ENCODE measurements around the gene CACYBP. TPM values are rescaled to one million over a fixed set of nuclear protein-coding genes. Genes with fewer than 3 reads are reported as not detected.

The CACYBP gene
- total and polyA plus RNA-seq, 2 experiments from 2014 or later, result 209 to 453 TPM

- Mint-ChIP-seq H3K27me3 (ENCODE audit: insufficient read depth, low read depth, poor library complexity) (peaks cover 2% of the 10 kb centered on the region), H3K4me3 (no peak overlapping the region), H3K27ac (no peak overlapping the region), H3K36me3 (ENCODE audit: low read depth) (peaks cover 58% of the 10 kb centered on the region), H3K4me1 (no peaks in the 10 kb centered on the region), H3K9me3 (no peaks in the 10 kb centered on the region)
- Histone ChIP-seq H3K9me2 (ENCODE audit: insufficient read depth) (no peaks in the 10 kb centered on the region), H3K4me3 (no peak overlapping the region), H3K36me3 (ENCODE audit: insufficient read depth) (peaks cover 62% of the 10 kb centered on the region), H3K4me1 (ENCODE audit: insufficient read depth) (no peaks in the 10 kb centered on the region), H3K27ac (ENCODE audit: low read depth) (no peak overlapping the region), H3K4me2 (no peak overlapping the region), H3K79me2 (replicated peaks; ENCODE audit: insufficient read depth) (peaks cover 12% of the 10 kb centered on the region), H4K20me1 (replicated peaks; ENCODE audit: insufficient read depth) (peaks cover 22% of the 10 kb centered on the region), H3F3A (replicated peaks; ENCODE audit: low read depth) (0 out of 2 replicates have a peak, but pooled peaks cover 8% of the 10 kb centered on the region), H2AFZ (no peak overlapping the region), H3K27me3 (ENCODE audit: insufficient read depth) (no peaks in the 10 kb centered on the region)
- TF ChIP-seq EZH2phosphoT487 (IDR thresholded peaks at IDR 0.05; ENCODE audit: unreplicated experiment) (no peak), NANOG (IDR thresholded peaks at IDR 0.05; ENCODE audit: borderline replicate concordance) (no peak), ZNF462 (CRISPR knock-in tag; IDR thresholded peaks at IDR 0.05) (no peak), POLR2AphosphoS5 (IDR thresholded peaks at IDR 0.05; ENCODE audit: low read depth) (no peak), CREB1 (CRISPR knock-in tag; IDR thresholded peaks at IDR 0.05; ENCODE audit: low read depth) (no peak), ETS1 (IDR thresholded peaks at IDR 0.05) (no peak), REST (IDR thresholded peaks at IDR 0.05; ENCODE audit: unreplicated experiment) (no peak), EZH2 (IDR thresholded peaks at IDR 0.05; ENCODE audit: low read depth, unreplicated experiment) (no peak)
- ATAC-seq (no peak), DNase-seq (ENCODE audit: low spot score) (no peak)
These were observed 13.7 kb downstream of the CACYBP start for GRCh38 chr1:175013445-175013844.
